SJSA1 (cell line): ENCODE measurements around the gene UQCRC1. TPM values are rescaled to one million over a fixed set of nuclear protein-coding genes. Genes with fewer than 3 reads are reported as not detected.

Source experiments
- DNase-seq, 2 experiments: peaks; one replicate each; pipeline ENCODE4 v3.0.0-alpha.2; 2015 to 2020; ENCODE audit warnings: low spot score in 2 of 2, low read depth in 1 of 2
- H3K27ac ChIP-seq: fragments of 250-450 bp; sonication (Bioruptor Pico); 2 replicates; pipeline ENCODE4 v1.5.1; 2020; ENCODE audit warnings: mild to moderate bottlenecking, moderate library complexity
- H3K27me3 ChIP-seq: fragments of 250-450 bp; sonication (Bioruptor Pico); replicated peaks from 2 replicates; pipeline ENCODE4 v1.5.1; 2020; ENCODE audit warnings: mild to moderate bottlenecking, moderate library complexity
- H3K36me3 ChIP-seq: fragments of 250-450 bp; sonication (Bioruptor Pico); 2 replicates; pipeline ENCODE4 v1.5.1; 2020; ENCODE audit warnings: mild to moderate bottlenecking
- H3K4me1 ChIP-seq: fragments of 250-450 bp; sonication (Bioruptor Pico); replicated peaks from 2 replicates; pipeline ENCODE4 v1.6.1; 2021; ENCODE audit warnings: mild to moderate bottlenecking
- H3K4me3 ChIP-seq: fragments of 250-450 bp; sonication (Bioruptor Pico); 2 replicates; pipeline ENCODE4 v1.5.1; 2020; ENCODE audit warnings: mild to moderate bottlenecking
- H3K9me3 ChIP-seq: fragments of 250-450 bp; sonication (Bioruptor Pico); replicated peaks from 2 replicates; pipeline ENCODE4 v1.5.1; 2020; ENCODE audit warnings: mild to moderate bottlenecking
- total RNA-seq: library from RNA; depleted of rRNA; stranded (reverse); fragments of >200 nt; shearing (Covaris generic); gene quantifications from 2 replicates; pipeline ENCODE4 v1.2.3, GENCODE V29; 2014

The UQCRC1 gene
- total RNA-seq, 1 experiment from 2014 or later, result 377 TPM

GRCh38 chr3:48599509-48600285 lies 9.7 kb downstream of the UQCRC1 start:
- peaks cover 63% of the 10 kb centered on the region for H3K4me1 ChIP-seq
- H3K9me3 ChIP-seq, result no peaks in the 10 kb centered on the region
- peaks cover 80% of the 10 kb centered on the region for H3K36me3 ChIP-seq

DNA sequence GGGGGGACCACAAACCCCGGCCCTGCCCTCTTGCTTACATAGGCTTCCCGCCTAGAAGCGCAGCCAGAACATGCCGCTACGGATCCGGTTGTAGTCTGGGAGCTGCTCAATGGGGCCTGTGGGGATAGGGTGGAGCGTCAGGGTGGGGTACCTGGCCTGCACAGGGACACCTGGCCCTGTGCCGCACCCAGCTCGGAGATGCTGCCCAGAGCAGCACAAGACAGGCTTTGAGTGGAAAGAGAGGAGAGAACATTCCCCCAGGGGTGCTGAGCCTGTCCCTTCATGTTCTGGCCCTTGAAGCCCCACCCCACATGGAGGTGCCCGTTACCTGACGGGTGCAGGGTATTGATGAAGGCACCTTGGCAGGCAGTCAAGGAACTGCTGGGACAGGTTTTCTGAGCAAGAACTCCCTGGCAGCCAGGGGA lies 10.4 kb downstream of the UQCRC1 start:
- H3K9me3 ChIP-seq, result no peaks in the 10 kb centered on the region
- H3K4me1 ChIP-seq, result peaks cover 69% of the 10 kb centered on the region
- no peaks in the 10 kb centered on the region for H3K27me3 ChIP-seq
- no peak for DNase-seq
- peak overlapping the region; percentile 95 for H3K27ac ChIP-seq
- peaks cover 78% of the 10 kb centered on the region for H3K36me3 ChIP-seq
- H3K4me3 ChIP-seq, result no peak overlapping the region

More at GRCh38 chr3:48599509-48600285, 9.7 kb downstream of the UQCRC1 start:
- Histone ChIP-seq H3K27ac (peak overlapping the region; percentile 95; the same call in 1 of the 2 replicates), H3K27me3 (no peaks in the 10 kb centered on the region), H3K4me3 (no peak overlapping the region)
- no peak for DNase-seq

DNA sequence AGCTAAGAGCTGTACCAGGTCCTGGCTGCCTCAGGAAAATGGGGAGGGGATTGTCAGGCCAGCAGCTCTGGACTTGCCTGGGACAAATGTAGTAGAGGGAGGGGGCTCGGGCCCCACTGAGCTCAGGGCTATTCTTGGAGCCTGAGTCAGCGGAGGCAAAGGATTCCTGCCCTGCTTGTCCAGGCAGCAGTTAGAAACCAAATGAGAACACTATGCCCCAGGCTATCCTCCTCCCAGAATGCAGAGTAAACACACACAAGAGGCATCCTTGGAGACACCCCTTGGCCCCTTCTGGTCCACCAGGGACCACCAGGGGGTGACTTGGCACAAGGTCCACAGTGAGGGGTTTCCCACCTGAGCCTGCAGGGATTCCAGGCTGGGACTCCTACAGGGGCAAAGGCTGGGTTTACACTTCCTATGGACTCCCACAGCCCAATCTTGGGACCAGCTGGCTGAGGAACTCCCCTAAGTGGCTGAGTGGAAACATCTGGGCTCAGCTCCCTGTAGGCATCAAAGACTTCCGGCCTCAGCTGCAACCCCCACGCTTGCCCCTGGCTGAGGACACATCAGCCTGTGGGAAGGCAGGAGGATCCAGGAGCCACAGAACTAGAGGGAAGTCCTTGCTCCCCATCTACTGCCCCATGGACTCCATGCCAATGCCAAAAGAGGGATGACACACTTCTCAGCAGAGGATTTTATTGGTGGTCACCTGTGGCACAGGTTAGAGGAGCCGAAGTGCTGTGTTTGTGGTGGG lies 10.9 kb downstream of the UQCRC1 start:
- H3K4me3 ChIP-seq, result no peak overlapping the region

DNA sequence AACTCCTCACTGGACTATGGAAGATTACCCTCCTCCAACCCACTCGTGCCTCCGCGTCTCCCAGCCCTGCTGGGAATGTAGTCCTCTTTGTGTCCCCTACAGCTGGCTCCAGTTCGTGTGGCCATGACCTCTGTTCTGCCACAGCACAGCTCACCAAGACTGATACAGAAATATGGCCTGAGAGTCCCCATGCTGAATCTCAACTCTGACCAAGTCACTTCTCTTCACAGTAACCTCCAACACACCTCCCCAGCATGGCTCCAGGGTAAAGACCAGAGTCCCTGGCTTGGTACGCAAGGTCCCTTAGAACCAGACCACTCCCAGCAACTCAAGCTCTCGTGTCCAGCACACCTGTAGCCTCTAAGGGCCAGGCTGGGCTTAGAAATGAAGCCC lies 12.0 kb downstream of the UQCRC1 start:
- DNase-seq, result no peak
- Histone ChIP-seq H3K4me1 (peaks cover 86% of the 10 kb centered on the region), H3K36me3 (peaks cover 80% of the 10 kb centered on the region), H3K4me3 (no peak overlapping the region), H3K27ac (peak overlapping the region; percentile 95), H3K27me3 (no peaks in the 10 kb centered on the region), H3K9me3 (no peaks in the 10 kb centered on the region)

More for the DNA sequence above, 10.9 kb downstream of the UQCRC1 start:
- DNase-seq, result peak; percentile 96 to 98
- H3K36me3 ChIP-seq, result peaks cover 78% of the 10 kb centered on the region
- peaks cover 75% of the 10 kb centered on the region for H3K4me1 ChIP-seq
- no peaks in the 10 kb centered on the region for H3K27me3 ChIP-seq
- H3K27ac ChIP-seq, result peak overlapping the region; percentile 95
- no peaks in the 10 kb centered on the region for H3K9me3 ChIP-seq

DNA sequence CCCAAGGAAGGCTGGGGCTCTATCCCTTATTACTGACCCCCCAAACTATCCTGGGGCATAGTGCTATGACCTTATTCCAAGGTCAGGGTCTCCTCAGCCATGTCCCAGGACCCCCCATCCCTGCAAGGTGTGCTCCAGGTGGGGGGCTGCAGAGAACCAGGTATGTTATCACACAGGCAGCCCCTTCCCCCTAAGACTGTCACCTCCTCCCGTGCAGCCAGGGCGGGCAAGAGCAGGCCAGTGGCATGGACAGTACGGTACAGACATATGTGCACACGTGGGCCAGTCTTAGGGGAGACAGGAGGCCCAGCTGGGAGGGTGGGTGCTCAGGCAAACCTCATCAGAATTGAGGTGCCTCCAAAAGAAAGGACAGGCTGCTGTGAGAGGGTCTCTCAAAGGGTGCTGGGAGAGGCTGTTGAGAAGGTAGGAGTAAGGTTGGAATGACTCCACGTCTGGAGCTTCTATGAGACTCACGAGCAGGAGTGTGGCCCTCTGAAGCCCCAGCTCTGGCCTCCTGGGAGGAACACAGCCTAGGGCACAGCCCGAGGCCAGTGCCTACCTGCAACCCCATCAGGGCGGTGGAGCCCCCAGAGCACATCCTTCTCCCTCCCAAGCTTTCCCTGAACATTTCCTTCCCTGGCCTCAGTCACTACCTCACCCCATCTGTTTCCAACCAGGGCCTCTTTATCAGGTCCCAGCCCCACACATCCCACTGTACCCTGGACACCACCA lies 12.6 kb downstream of the UQCRC1 start:
- no peak for DNase-seq
- Histone ChIP-seq H3K27ac (peak overlapping the region; percentile 95), H3K4me3 (no peak overlapping the region), H3K9me3 (no peaks in the 10 kb centered on the region), H3K4me1 (peaks cover 91% of the 10 kb centered on the region), H3K27me3 (no peaks in the 10 kb centered on the region), H3K36me3 (peaks cover 80% of the 10 kb centered on the region)

GRCh38 chr3:48596157-48596556 lies 13.3 kb downstream of the UQCRC1 start:
- DNase-seq, result peak in 1 of 2 experiments; percentile 60
- Histone ChIP-seq H3K4me3 (no peak overlapping the region), H3K4me1 (peaks cover 92% of the 10 kb centered on the region), H3K27me3 (no peaks in the 10 kb centered on the region), H3K36me3 (peaks cover 80% of the 10 kb centered on the region), H3K27ac (peak overlapping the region; percentile 95), H3K9me3 (no peaks in the 10 kb centered on the region)

DNA sequence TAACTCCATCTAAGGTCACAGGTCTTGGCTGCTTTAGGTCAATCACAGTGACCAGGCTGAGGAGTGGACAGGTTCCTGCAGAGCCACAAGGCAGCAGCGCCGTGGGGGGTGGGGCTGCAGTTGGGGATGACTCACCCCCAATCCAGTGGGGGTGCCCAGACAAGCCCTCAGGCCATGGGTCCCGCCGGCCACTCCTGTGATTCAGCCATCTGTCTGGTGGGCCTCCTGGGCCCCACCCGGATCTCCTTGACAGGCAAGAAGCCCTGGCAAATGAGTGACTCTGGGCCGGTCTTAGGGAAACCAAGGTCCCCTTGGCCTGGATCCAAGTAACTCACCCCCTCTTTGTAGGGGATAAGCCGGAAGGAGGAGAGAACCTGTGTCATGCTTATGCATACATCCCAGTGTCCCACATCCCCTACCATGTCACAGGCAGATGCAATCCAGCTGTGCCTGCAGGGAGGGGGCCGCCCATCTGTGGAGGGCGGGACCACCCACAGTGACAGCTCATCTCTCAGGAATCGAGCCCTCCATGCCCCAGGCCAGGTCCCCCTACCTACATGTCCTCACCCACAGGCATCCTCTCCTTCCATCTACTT lies 13.8 kb downstream of the UQCRC1 start:
- Histone ChIP-seq H3K4me1 (peaks cover 87% of the 10 kb centered on the region), H3K36me3 (peaks cover 80% of the 10 kb centered on the region), H3K9me3 (no peaks in the 10 kb centered on the region), H3K4me3 (peak overlapping the region; percentile 71), H3K27me3 (no peaks in the 10 kb centered on the region), H3K27ac (peak overlapping the region; percentile 95)
- peak; percentile 99 for DNase-seq

GRCh38 chr3:48595075-48595525 lies 14.3 kb downstream of the UQCRC1 start, which contains the start of gene COL7A1:
Gene COL7A1 (minus strand): TSS chr3:48595329. CDS start chr3:48595159, 170 bp downstream.
- peak within 1 kb of the TSS; percentile 71 for H3K4me3 ChIP-seq
- H3K9me3 ChIP-seq, result no peaks in the 10 kb centered on the region
- H3K4me1 ChIP-seq, result peaks cover 82% of the 10 kb centered on the region
- H3K36me3 ChIP-seq, result peaks cover 80% of the 10 kb centered on the region
- H3K27ac ChIP-seq, result peak within 1 kb of the TSS; percentile 95
- no peaks in the 10 kb centered on the region for H3K27me3 ChIP-seq
- no peak for DNase-seq

- Histone ChIP-seq H3K36me3 (peaks cover 80% of the 10 kb centered on the region), H3K4me3 (peak overlapping the region; percentile 71), H3K4me1 (peaks cover 76% of the 10 kb centered on the region), H3K27me3 (no peaks in the 10 kb centered on the region), H3K9me3 (no peaks in the 10 kb centered on the region), H3K27ac (peak overlapping the region; percentile 75)
- DNase-seq, result peak; percentile 36 to 58
Observed at GRCh38 chr3:48594417-48595049, 14.9 kb downstream of the UQCRC1 start.

DNA sequence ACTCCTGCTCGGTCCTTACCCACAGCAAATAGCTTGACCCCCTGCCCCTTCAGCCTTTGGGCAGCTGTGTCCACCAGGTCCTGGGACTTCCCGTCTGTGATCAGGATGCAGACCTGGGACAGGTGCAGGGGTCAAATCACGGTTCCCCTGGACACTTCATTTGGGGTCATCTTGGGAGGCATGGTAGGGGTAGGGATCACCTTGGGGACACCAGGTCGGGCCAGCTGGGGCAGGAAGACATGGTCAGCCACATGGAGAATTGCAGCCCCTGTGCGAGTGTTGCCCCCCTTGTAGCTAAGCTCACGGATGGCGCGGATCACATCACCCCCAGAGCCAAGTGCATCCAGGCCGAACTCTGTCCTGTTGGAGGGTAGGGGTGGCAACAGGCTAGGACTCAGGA lies 16.1 kb downstream of the UQCRC1 start:
- peaks cover 82% of the 10 kb centered on the region for H3K36me3 ChIP-seq
- peak overlapping the region; percentile 71 for H3K4me3 ChIP-seq
- DNase-seq, result no peak
- H3K27ac ChIP-seq, result no peak overlapping the region
- H3K27me3 ChIP-seq, result no peaks in the 10 kb centered on the region
- peaks cover 64% of the 10 kb centered on the region for H3K4me1 ChIP-seq
- no peaks in the 10 kb centered on the region for H3K9me3 ChIP-seq

DNA sequence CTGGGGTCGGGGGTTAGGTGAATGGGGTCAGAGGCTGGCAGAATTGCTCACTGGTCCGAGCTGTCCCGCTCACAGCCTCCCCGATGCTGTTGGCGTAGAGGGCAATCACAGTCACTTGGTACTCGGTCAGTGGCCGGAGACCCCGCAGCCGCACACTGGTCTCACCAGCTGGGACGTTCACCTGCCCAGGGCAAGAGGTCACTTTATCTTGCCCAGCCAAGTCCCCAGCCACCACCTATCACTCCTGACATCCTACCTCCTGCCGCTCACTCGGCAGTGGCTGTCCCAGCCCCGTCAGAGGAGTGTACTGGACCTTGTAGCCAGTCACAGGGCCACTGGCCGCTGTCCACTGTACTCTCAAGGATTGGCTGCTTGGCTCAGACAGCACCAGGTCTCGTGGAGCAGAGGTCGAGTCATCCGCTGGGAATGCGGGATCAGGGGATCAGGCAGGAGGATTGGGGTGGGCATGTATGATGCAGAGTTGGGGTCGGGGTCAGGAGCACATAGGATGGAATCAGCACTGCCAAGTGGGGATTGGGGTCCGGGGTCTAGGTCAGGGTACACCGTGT lies 16.8 kb downstream of the UQCRC1 start:
- peaks cover 57% of the 10 kb centered on the region for H3K4me1 ChIP-seq
- H3K27me3 ChIP-seq, result no peaks in the 10 kb centered on the region
- H3K36me3 ChIP-seq, result peaks cover 84% of the 10 kb centered on the region
- no peak overlapping the region for H3K27ac ChIP-seq
- peak overlapping the region; percentile 71 for H3K4me3 ChIP-seq
- DNase-seq, result no peak
- no peaks in the 10 kb centered on the region for H3K9me3 ChIP-seq

DNA sequence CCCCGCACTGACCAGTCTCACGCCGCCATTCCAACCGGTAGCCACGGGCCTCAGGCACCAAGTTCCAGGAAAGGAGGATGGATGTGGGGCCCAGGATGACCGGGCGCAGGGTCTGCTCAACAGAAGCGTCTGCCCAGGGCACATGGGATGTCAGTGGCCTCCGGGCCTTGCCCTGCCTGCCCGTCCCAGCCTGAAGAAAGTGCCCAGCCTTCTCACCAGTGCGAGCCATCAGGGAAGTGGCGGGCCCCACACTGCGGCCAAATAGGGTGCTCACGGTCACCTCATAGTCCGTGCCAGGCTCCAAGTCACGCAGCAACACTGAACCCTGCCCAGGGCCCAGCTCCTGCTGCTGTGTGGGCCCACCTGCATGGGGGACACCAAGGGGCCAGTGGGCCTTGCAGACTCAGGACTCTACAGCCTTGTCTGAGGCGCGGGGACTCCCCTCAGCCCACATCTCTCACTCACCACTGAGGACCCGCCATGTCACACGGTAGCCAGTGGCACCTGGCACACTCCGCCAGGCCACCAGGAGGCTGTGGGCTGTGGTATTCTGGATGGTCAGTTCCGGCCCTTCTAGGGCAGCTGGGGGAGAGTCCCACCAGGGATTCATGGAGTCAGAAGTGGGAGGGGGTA lies 17.4 kb downstream of the UQCRC1 start:
- Histone ChIP-seq H3K27ac (no peak overlapping the region), H3K9me3 (no peaks in the 10 kb centered on the region), H3K36me3 (peaks cover 84% of the 10 kb centered on the region), H3K27me3 (no peaks in the 10 kb centered on the region), H3K4me3 (no peak overlapping the region), H3K4me1 (peaks cover 51% of the 10 kb centered on the region)
- DNase-seq, result no peak
